ENCODE results near the gene SELENON. TPM values are rescaled to one million over a fixed set of nuclear protein-coding genes. Genes with fewer than 3 reads are reported as not detected.

Gene SELENON
- total and polyA plus RNA-seq, 12 donors, result 8.7 to 105 (median 67.8) TPM

DNA sequence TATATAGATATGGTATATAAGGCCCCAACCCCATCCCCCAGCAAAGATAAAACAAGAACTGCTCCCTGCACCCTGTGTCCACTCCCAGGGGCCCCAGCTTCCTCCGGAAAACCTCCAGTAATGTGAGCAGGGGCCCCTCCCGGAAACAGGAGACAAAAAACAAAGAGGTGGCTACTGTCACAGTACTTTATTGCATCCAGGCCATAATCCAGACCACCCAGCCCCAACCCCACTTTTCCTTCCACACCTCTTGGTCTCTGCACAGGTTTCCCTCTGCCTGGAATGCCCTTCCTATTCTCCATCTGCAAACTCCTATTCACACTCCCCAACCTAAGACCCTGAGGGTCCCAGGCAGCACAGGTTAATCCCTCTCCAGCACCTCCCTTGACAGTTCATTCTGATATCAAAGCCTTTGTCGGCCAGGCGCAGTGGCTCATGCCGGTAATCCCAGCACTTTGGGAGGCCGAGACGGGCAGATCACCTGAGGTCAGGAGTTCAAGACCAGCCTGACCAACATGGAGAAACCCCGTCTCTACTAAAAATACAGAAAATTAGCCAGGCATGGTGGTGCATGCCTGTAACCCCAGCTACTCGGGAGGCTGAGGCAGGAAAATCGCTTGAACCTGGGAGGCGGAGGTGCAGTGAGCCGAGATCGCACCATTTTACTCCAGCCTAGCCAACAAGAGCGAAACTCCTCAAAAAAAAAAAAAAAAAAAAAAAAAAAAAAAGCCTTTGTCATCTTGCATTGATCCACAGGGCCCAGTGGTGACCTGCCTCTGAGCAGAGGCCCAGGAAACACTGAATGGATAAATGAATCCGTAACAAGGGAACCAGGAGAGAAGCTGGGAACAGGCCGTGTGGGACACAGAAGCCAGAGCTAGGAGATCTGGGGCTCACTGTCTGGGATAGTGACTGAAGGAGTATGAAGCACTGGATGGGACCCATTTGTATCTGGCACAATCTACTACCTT lies 61.6 kb downstream of the SELENON start:
- Histone ChIP-seq H3K4me1 (replicated peaks in 1 of 2) (peaks cover 6 to 26% of the 10 kb centered on the region in 2 donors), H3K9me3 (replicated peaks in 1 of 3) (no peaks in the 10 kb centered on the region), H3K27ac (peak overlapping the region in 1 of 5 donors; percentile 23), H3K36me3 (replicated peaks in 1 of 2) (peaks cover 0 to 17% of the 10 kb centered on the region in 2 donors), H3K27me3 (no peaks in the 10 kb centered on the region), H3K4me3 (no peak overlapping the region)
- intact Hi-C loops (cut with DNase I), result loop anchor here in 1 of 2 donors (5.0 kb wide), 1 partner anchor 39 kb away; no protein-coding TSS in a partner anchor
- WGBS, 4 donors, result 59 to 77% (median 62%) methylated on average over 16 of the region's 16 CpGs
- DNase-seq, result no peak
- TF ChIP-seq POLR2A (IDR thresholded peaks at IDR 0.05), result no peak
- no peak for TF ChIP-seq CTCF (IDR thresholded peaks at IDR 0.05)

DNA sequence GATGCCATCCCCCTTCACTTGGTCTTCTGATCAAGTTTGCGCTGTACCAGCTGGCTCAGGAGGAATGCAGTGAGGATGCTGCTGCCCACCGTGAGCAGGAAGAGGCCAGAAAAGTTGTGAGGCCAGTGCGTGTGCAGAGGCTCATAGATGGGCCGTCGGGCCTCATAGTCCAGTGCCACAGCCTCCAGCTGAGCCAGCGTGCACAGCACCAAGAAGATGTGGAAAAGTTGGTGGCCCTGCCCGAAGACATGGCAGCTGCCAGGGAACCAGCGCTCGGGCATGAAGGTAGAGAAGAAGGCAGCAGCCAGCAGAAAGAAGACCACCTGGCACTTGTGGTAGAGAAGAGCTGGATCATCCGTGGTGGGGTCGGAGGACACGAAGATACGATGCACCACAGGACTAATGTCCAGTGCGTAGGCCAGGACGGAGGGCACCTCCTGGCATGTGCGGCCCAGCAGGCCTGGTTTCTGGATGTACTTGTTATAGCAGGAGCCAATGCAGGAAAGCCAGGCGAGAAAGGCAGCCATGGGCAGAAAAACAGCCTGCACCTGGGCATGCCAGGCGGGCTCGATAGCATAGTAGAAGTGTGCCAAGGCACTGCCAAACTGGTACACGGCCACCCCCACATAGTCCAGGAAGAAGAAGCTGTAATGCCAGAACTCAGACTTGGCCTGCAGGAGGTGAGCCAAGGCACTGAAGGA lies 62.9 kb downstream of the SELENON start:
- no peak overlapping the region for H3K27ac ChIP-seq
- H3K36me3 ChIP-seq (replicated peaks in 1 of 2), result peaks cover 0 to 17% of the 10 kb centered on the region in 2 donors
- WGBS, 4 donors, result 92 to 94% (median 92%) methylated on average over 13 to 20 of the region's 20 CpGs
- intact Hi-C loops (cut with DNase I), result loop anchor here in 1 of 2 donors (5.0 kb wide), 1 partner anchor 41 kb away; no protein-coding TSS in a partner anchor
- TF ChIP-seq POLR2A (IDR thresholded peaks at IDR 0.05), result no peak
- TF ChIP-seq CTCF (IDR thresholded peaks at IDR 0.05), result no peak
- no peak for DNase-seq
- H3K9me3 ChIP-seq (replicated peaks in 1 of 3), result no peaks in the 10 kb centered on the region
- H3K4me3 ChIP-seq, result no peak overlapping the region
- no peaks in the 10 kb centered on the region for H3K27me3 ChIP-seq
- H3K4me1 ChIP-seq (replicated peaks in 1 of 2), result peaks cover 6 to 26% of the 10 kb centered on the region in 2 donors

DNA sequence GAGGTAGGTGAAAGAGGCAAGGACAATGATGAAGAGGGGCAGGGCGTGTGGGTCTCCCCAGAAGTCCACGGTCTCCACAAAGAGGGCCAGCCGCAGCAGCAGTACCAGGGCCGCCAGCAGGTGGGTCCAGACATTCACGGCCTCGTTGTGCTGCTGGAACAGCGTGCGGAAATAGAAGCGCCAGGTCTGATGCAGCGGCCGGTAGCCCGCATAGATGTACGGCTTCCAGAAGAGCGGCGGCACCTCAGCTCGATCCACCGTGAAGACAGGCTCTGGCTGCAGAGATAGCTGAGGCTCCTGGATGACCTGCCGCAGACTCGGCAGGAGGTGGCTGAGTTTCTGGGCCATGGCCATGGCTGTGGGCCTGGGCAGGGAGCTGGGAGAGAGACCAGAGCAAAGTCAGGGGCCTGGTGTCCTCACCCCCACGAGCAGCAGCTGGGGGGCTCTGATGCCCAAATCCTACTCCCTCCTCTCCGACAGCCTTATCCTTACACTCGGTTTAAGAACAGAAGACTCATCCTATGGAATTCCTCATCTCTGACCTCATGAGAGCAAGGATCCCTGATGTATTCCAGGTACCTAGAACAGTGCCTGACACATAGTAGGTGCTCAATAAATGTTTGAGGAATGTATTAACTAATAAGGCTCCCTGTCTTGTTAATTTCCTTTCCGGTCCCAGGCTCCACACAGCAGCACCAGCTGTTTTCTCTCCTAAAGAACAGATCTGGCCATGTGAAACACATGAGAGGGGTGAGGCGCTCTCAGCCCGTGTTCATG lies 63.7 kb downstream of the SELENON start:
- Histone ChIP-seq H3K36me3 (replicated peaks in 1 of 2) (peaks cover 0 to 17% of the 10 kb centered on the region in 2 donors), H3K27me3 (no peaks in the 10 kb centered on the region), H3K9me3 (replicated peaks in 1 of 3) (no peaks in the 10 kb centered on the region), H3K4me3 (no peak overlapping the region), H3K27ac (no peak overlapping the region), H3K4me1 (replicated peaks in 1 of 2) (peaks cover 5 to 21% of the 10 kb centered on the region in 2 donors)
- no peak for TF ChIP-seq POLR2A (IDR thresholded peaks at IDR 0.05)
- TF ChIP-seq CTCF (IDR thresholded peaks at IDR 0.05), result no peak
- DNase-seq, result no peak
- WGBS, 4 donors, result 83 to 94% (median 88%) methylated on average over 8 to 25 of the region's 25 CpGs
- intact Hi-C loops (cut with DNase I), result loop anchor here in 1 of 2 donors (5.0 kb wide), 1 partner anchor 41 kb away; no protein-coding TSS in a partner anchor

Measured in adrenal gland (tissue), 12 donors.